Left ventricle myocardium inferior (tissue), 1 donor: ENCODE measurements around the gene CDCP2. TPM values are rescaled to one million over a fixed set of nuclear protein-coding genes. Genes with fewer than 3 reads are reported as not detected.

ENCODE experiments used
- DNase-seq: peaks from one replicate; pipeline ENCODE4 v3.0.0-alpha.2; 2020
- H3K27ac ChIP-seq: fragments of 200-600 bp; replicated peaks from 2 replicates; pipeline ENCODE4 v1.8.0; 2021
- H3K27me3 ChIP-seq: fragments of 200-600 bp; 2 replicates; pipeline ENCODE4 v1.8.0; 2021; ENCODE audit warnings: low read depth
- H3K36me3 ChIP-seq: fragments of 200-600 bp; 2 replicates; pipeline ENCODE4 v1.8.0; 2021
- H3K4me1 ChIP-seq: fragments of 200-600 bp; 2 replicates; pipeline ENCODE4 v1.8.0; 2021
- H3K4me3 ChIP-seq: fragments of 200-600 bp; 2 replicates; pipeline ENCODE4 v1.8.0; 2021; ENCODE audit warnings: mild to moderate bottlenecking, moderate library complexity
- H3K9me3 ChIP-seq: fragments of 200-600 bp; replicated peaks from 2 replicates; pipeline ENCODE4 v1.8.0; 2021
- CTCF ChIP-seq: fragments of 200-600 bp; IDR thresholded peaks from 2 replicates; pipeline ENCODE4 v1.8.0; 2021; ENCODE audit warnings: antibody characterized with exemption, mild to moderate bottlenecking, borderline replicate concordance
- intact Hi-C: fragments of 100-400 bp; cut with micrococcal nuclease; formaldehyde crosslinking; loops from one replicate; pipeline ENCODE4 v1.11.0; 2022
- total RNA-seq: library from RNA; stranded (reverse); fragmentation: NEBNext Ultra II Directional; extraction: Animal tissue kit (Norgen Biotek cat#: 25700); gene quantifications from one replicate; pipeline ENCODE4 v1.2.1, GENCODE V29; 2021
- donor health status: DM: no; HTN: yes; CAD: no; lungs with severe emphysema.

The CDCP2 gene
- total RNA-seq, 1 donor from 2014 or later: not detected

- H3K4me1 ChIP-seq: peaks cover 10% of the 10 kb centered on the region
- peaks cover 3% of the 10 kb centered on the region for H3K27me3 ChIP-seq
- intact Hi-C loops: no loop called here
- TF ChIP-seq CTCF: no peak
- H3K9me3 ChIP-seq: no peaks in the 10 kb centered on the region
- no peak for DNase-seq
- no peak overlapping the region for H3K27ac ChIP-seq
- no peak overlapping the region for H3K4me3 ChIP-seq
- no peaks in the 10 kb centered on the region for H3K36me3 ChIP-seq
Measured at GRCh38 chr1:54160351-54160750, 7.6 kb upstream of the CDCP2 start.

GRCh38 chr1:54159733-54160316, 7.0 kb upstream of the CDCP2 start:
- H3K27me3 ChIP-seq: no peaks in the 10 kb centered on the region
- no peaks in the 10 kb centered on the region for H3K36me3 ChIP-seq
- intact Hi-C loops: no loop called here
- no peak for DNase-seq
- TF ChIP-seq CTCF: no peak
- H3K4me3 ChIP-seq: no peak overlapping the region
- H3K4me1 ChIP-seq: peaks cover 10% of the 10 kb centered on the region
- no peak overlapping the region for H3K27ac ChIP-seq
- no peaks in the 10 kb centered on the region for H3K9me3 ChIP-seq

- no peaks in the 10 kb centered on the region for H3K9me3 ChIP-seq
- no peaks in the 10 kb centered on the region for H3K36me3 ChIP-seq
- no peak overlapping the region for H3K4me3 ChIP-seq
- no peaks in the 10 kb centered on the region for H3K27me3 ChIP-seq
- H3K27ac ChIP-seq: no peak overlapping the region
- DNase-seq: no peak
- H3K4me1 ChIP-seq: peaks cover 16% of the 10 kb centered on the region
- TF ChIP-seq CTCF: no peak
- intact Hi-C loops: no loop called here
Measured at GRCh38 chr1:54158071-54158470, 5.3 kb upstream of the CDCP2 start.

- peaks cover 16% of the 10 kb centered on the region for H3K4me1 ChIP-seq
- no peak overlapping the region for H3K4me3 ChIP-seq
- no peaks in the 10 kb centered on the region for H3K36me3 ChIP-seq
- no peak overlapping the region for H3K27ac ChIP-seq
- intact Hi-C loops: no loop called here
- no peaks in the 10 kb centered on the region for H3K27me3 ChIP-seq
- DNase-seq: no peak
- no peak for TF ChIP-seq CTCF
- no peaks in the 10 kb centered on the region for H3K9me3 ChIP-seq
Measured at GRCh38 chr1:54157401-54157800, 4.6 kb upstream of the CDCP2 start.

- peaks cover 16% of the 10 kb centered on the region for H3K4me1 ChIP-seq
- H3K36me3 ChIP-seq: no peaks in the 10 kb centered on the region
- intact Hi-C loops: no loop called here
- no peak overlapping the region for H3K4me3 ChIP-seq
- no peak overlapping the region for H3K27ac ChIP-seq
- no peak for TF ChIP-seq CTCF
- no peaks in the 10 kb centered on the region for H3K9me3 ChIP-seq
- no peak for DNase-seq
- no peaks in the 10 kb centered on the region for H3K27me3 ChIP-seq
Measured at GRCh38 chr1:54156986-54157385, 4.2 kb upstream of the CDCP2 start.
